Prostate gland (tissue), 2 donors: Measurements from ENCODE around the gene MAP3K4. TPM values are rescaled to one million over a fixed set of nuclear protein-coding genes. Genes with fewer than 3 reads are reported as not detected.

Source experiments
- DNase-seq: peaks from one replicate; pipeline ENCODE4 v3.0.0-alpha.2; 2019; ENCODE audit warnings: low spot score
- H3K27ac ChIP-seq, 2 donors: fragments of 200-600 bp; sonication (generic); 2 replicates each; pipeline ENCODE4 v1.5.1; 2017 to 2019
- H3K27me3 ChIP-seq: fragments of 200-600 bp; sonication (generic); replicated peaks from 2 replicates; pipeline ENCODE4 v1.5.1; 2019; ENCODE audit not compliant: insufficient read depth
- H3K36me3 ChIP-seq, 2 donors: fragments of 200-600 bp; sonication (generic); 1 replicate in 1 of 2; 2 replicates in 1 of 2; pipeline versions ENCODE4 v1.5.1 to v1.8.1; 2017 to 2019
- H3K4me1 ChIP-seq: fragments of 200-600 bp; sonication (generic); replicated peaks from 2 replicates; pipeline ENCODE4 v1.5.1; 2019
- H3K4me3 ChIP-seq, 2 donors: fragments of 200-600 bp; sonication (generic); 2 replicates each; pipeline ENCODE4 v1.5.1; 2017 to 2019
- H3K9me3 ChIP-seq: fragments of 200-600 bp; sonication (generic); 2 replicates; pipeline ENCODE4 v1.5.1; 2017
- POLR2A ChIP-seq: fragments of 450-650 bp; IDR thresholded peaks from one replicate; pipeline ENCODE4 v1.6.1; 2016; ENCODE audit warnings: antibody characterized with exemption, mild to moderate bottlenecking
- POLR2AphosphoS5 ChIP-seq: sonication (generic); formaldehyde crosslinking; IDR thresholded peaks from one replicate; pipeline ENCODE4 v1.6.1; 2017; ENCODE audit warnings: antibody characterized with exemption
- WGBS: methylation state at CpG from one replicate; pipeline ENCODE4 v1.1.5; 2018; 5-methylcytosine and 5-hydroxymethylcytosine counted together
- intact Hi-C: fragments of 100-400 bp; cut with DNase I; formaldehyde crosslinking; loops from one replicate; pipeline ENCODE4 v1.14.2; 2022
- total RNA-seq, 2 donors: library from RNA; depleted of rRNA; stranded (reverse); fragments of >200 nt; gene quantifications; one replicate each; pipeline ENCODE4 v1.1.0, GENCODE V29; 2016
- TF ChIP-seq, protein P1 (sequence below), 4 experiments: fragments of 200-600 bp in 2 of 4; fragments of 450-650 bp in 2 of 4; sonication (generic) in 2 of 4; IDR thresholded peaks; 1 replicate in 3 of 4; 2 replicates in 1 of 4; pipeline ENCODE4 v1.5.1; 2016 to 2019; ENCODE audit warnings: antibody characterized with exemption in 4 of 4, mild to moderate bottlenecking in 2 of 4, moderate library complexity in 2 of 4

The MAP3K4 gene
- total RNA-seq, 2 donors from 2014 or later = 26.2 to 59.2 TPM

DNA sequence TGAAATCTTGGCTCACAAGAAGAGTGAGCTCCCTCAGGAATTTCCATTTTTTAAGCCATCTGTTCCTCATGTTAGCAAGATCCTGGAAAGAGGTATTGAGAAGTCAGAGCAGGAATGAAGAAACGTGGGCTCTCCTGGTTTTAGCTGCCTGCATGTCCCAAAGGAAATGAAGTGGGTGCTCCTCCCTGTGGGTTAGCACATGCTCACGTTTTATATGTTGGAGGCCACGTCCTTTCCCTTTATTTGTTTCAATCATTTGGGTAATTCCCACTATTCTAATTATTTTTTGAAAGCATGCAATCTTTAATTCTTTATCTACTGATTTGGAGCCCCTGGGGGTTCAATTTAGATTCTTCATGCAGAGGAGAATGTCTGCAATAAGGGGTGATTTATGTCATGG lies 4.3 kb upstream of the MAP3K4 start:
- no peaks in the 10 kb centered on the region for H3K9me3 ChIP-seq
- 94% methylated on average over 3 of the region's 3 CpGs for WGBS
- H3K27me3 ChIP-seq = no peaks in the 10 kb centered on the region
- H3K27ac ChIP-seq = no peak overlapping the region
- no peak for TF ChIP-seq POLR2AphosphoS5
- TF ChIP-seq, protein P1, sequence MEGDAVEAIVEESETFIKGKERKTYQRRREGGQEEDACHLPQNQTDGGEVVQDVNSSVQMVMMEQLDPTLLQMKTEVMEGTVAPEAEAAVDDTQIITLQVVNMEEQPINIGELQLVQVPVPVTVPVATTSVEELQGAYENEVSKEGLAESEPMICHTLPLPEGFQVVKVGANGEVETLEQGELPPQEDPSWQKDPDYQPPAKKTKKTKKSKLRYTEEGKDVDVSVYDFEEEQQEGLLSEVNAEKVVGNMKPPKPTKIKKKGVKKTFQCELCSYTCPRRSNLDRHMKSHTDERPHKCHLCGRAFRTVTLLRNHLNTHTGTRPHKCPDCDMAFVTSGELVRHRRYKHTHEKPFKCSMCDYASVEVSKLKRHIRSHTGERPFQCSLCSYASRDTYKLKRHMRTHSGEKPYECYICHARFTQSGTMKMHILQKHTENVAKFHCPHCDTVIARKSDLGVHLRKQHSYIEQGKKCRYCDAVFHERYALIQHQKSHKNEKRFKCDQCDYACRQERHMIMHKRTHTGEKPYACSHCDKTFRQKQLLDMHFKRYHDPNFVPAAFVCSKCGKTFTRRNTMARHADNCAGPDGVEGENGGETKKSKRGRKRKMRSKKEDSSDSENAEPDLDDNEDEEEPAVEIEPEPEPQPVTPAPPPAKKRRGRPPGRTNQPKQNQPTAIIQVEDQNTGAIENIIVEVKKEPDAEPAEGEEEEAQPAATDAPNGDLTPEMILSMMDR (IDR thresholded peaks at IDR 0.05) = no peak
- TF ChIP-seq POLR2A = no peak
- DNase-seq = no peak
- H3K4me1 ChIP-seq = no peaks in the 10 kb centered on the region
- intact Hi-C loops = loop anchor here (10.0 kb wide), 1 partner anchor 52 kb away; no protein-coding TSS in a partner anchor
- H3K36me3 ChIP-seq = no peaks in the 10 kb centered on the region
- no peak overlapping the region for H3K4me3 ChIP-seq

DNA sequence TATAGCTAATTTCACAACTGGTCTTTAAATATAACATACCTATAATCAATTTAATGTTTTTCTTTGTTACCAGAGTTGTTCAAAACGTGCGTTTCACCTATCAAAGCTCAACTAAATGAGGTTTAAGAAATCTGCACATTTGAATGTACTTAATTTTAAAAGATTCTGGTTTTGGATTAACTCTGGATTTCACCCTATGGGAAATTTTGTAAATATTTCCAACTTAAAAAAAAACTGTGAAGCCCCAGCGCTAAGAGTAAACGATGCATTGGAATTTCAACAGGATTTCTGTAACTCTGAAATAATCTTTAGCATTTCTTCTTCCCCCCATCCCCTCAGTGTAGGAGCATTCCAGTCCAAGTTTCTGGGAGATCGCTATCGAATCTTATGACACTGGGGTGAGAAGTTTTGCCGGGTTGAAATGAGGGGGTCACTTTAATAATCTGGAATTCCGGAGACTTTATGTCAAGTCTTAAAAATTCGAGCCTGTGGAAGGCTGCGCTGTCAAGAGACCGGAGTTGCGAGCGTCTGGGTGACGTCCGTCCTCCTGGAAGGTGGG lies 643 bp upstream of the MAP3K4 start:
- intact Hi-C loops = loop anchor here (10.0 kb wide), 1 partner anchor 284 kb away; the partner anchor contains the start of gene AGPAT4
- DNase-seq = no peak

DNA sequence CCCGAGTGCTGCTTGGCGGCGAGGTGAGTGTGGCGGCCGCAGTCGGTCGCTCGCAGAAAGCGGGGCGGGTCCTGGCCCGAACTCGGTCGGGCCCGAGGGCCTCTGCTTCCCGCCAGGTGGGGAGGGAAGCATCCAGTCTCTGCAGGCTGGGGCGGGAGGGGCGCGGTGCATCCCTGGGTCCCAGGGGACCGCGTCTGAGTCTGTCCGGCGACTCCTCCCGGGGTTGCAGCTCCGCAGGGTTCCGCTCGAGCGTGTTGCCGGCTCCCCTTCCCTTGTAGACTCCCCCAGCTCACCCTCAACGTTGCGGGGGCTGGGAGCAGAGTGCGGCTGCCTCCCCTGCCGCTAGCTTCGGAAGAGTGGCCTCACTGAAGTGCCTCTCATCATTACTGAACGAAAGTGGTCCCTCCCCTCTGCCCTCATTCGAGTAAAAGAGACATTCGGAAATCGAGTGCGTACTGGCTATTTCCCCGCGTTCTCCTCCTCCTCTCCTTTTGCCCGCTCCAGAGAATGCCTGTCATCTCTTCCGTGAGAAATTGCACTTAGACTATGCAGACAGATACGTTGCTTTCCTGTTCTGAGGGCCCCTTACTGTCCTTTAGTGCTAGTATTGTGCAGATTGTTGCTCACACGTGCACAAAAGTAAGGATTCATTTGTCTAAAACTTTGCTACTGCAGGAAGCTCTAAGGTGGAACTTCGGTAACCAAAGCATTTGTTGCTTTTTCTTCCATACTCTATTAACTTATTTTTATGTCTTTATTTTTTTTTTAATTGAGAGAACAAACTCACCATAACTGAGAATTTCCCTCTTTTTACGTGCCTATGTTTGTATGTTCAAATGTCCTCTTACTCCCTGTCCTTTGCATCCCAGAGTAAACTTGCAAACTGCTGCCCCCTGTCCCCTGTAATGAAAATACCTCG lies 751 bp downstream of the MAP3K4 start:
- Histone ChIP-seq H3K9me3 (no peaks in the 10 kb centered on the region), H3K27me3 (no peaks in the 10 kb centered on the region), H3K4me1 (peaks cover 3% of the 10 kb centered on the region), H3K36me3 (no peaks in the 10 kb centered on the region), H3K27ac (peak overlapping the region; percentile 96 to 97), H3K4me3 (peak overlapping the region; percentile 95)
- intact Hi-C loops = loop anchor here (10.0 kb wide), 1 partner anchor 282 kb away; the partner anchor contains the start of gene AGPAT4
- peak; percentile 67 for DNase-seq
- TF ChIP-seq POLR2AphosphoS5 (peak; percentile 59), POLR2A (no peak)
- TF ChIP-seq, protein P1 (IDR thresholded peaks at IDR 0.05) = peak in 3 of 4 experiments; percentile 41 to 59 (median 54)
- WGBS = under 1% methylated on average over 38 of the region's 47 CpGs

More for the DNA sequence above, 643 bp upstream of the MAP3K4 start:
- H3K4me1 ChIP-seq = no peaks in the 10 kb centered on the region
- no peaks in the 10 kb centered on the region for H3K27me3 ChIP-seq
- H3K4me3 ChIP-seq = peak overlapping the region; percentile 95
- H3K27ac ChIP-seq = peak overlapping the region; percentile 96 to 97
- H3K36me3 ChIP-seq = no peaks in the 10 kb centered on the region
- TF ChIP-seq POLR2AphosphoS5 = no peak
- TF ChIP-seq POLR2A = no peak
- TF ChIP-seq, protein P1 (IDR thresholded peaks at IDR 0.05) = no peak
- 2% methylated on average over 15 of the region's 15 CpGs for WGBS
- H3K9me3 ChIP-seq = no peaks in the 10 kb centered on the region

DNA sequence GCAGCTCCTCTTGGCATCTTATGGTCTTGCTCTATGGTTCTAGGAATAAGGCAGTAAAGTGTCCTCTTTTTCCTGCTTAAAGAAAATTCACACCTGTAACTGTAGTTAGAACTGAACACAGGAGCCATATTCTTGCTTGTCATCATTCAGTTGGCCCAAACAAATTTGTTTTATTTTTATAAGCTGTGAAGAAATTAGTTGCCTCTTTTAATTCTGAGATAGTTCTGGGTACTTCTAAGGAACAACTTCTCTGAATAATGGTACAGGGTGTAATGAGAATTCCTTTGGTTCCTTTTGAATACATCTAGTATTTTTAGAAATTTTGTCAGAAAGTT lies 1.4 kb downstream of the MAP3K4 start:
- Histone ChIP-seq H3K9me3 (no peaks in the 10 kb centered on the region), H3K36me3 (no peaks in the 10 kb centered on the region), H3K4me3 (peak overlapping the region; percentile 95), H3K4me1 (peaks cover 3% of the 10 kb centered on the region), H3K27ac (peak overlapping the region in 1 of 2 donors; percentile 96), H3K27me3 (no peaks in the 10 kb centered on the region)
- DNase-seq = no peak
- intact Hi-C loops = loop anchor here (10.0 kb wide), 1 partner anchor 282 kb away; the partner anchor contains the start of gene AGPAT4
- TF ChIP-seq POLR2A (no peak), POLR2AphosphoS5 (no peak)
- TF ChIP-seq, protein P1 (IDR thresholded peaks at IDR 0.05) = no peak
